Smooth muscle cell (in vitro differentiated cells): ENCODE results near the gene SH3GL2. TPM values are rescaled to one million over a fixed set of nuclear protein-coding genes. Genes with fewer than 3 reads are reported as not detected.

Source experiments
- DNase-seq: peaks from one replicate; lab custom pipeline; 2025; ENCODE audit not compliant: unreplicated experiment; lab: John Stamatoyannopoulos, UW
- H2AFZ ChIP-seq: fragments of 200-600 bp; sonication (generic); 2 replicates; pipeline ENCODE4 v1.6.0; 2016; ENCODE audit warnings: antibody characterized with exemption, low read depth, mild to moderate bottlenecking
- H3F3A ChIP-seq: fragments of 200-600 bp; sonication (generic); 2 replicates; pipeline ENCODE4 v1.6.0; 2017; ENCODE audit warnings: antibody characterized with exemption, low read depth
- H3K27ac ChIP-seq: fragments of 200-600 bp; sonication (generic); 2 replicates; pipeline ENCODE4 v1.5.1; 2016; ENCODE audit warnings: low read depth, mild to moderate bottlenecking
- H3K27me3 ChIP-seq: fragments of 200-600 bp; sonication (generic); 2 replicates; pipeline ENCODE4 v1.6.1; 2016; ENCODE audit warnings: low read depth, mild to moderate bottlenecking
- H3K36me3 ChIP-seq: fragments of 200-600 bp; sonication (generic); 2 replicates; pipeline ENCODE4 v1.5.1; 2016; ENCODE audit warnings: low read depth
- H3K4me1 ChIP-seq: fragments of 200-600 bp; sonication (generic); 2 replicates; pipeline ENCODE4 v1.5.1; 2016; ENCODE audit warnings: low read depth
- H3K4me2 ChIP-seq: fragments of 200-600 bp; sonication (generic); 2 replicates; pipeline ENCODE4 v1.6.0; 2016; ENCODE audit warnings: mild to moderate bottlenecking
- H3K4me3 ChIP-seq: fragments of 200-600 bp; sonication (generic); 2 replicates; pipeline ENCODE4 v1.5.1; 2016; ENCODE audit warnings: mild to moderate bottlenecking
- H3K79me2 ChIP-seq: fragments of 200-600 bp; sonication (generic); 2 replicates; pipeline ENCODE4 v1.6.0; 2016; ENCODE audit warnings: low read depth, mild to moderate bottlenecking
- H3K9ac ChIP-seq: fragments of 200-600 bp; sonication (generic); 2 replicates; pipeline ENCODE4 v1.6.0; 2016; ENCODE audit warnings: low read depth
- H3K9me3 ChIP-seq: fragments of 200-600 bp; sonication (generic); replicated peaks from 2 replicates; pipeline ENCODE4 v1.5.1; 2016; ENCODE audit warnings: low read depth
- H4K20me1 ChIP-seq: fragments of 200-600 bp; sonication (generic); 2 replicates; pipeline ENCODE4 v1.6.0; 2016; ENCODE audit warnings: low read depth
- WGBS: methylation state at CpG from one replicate; pipeline ENCODE4 v1.1.7; 2016; ENCODE audit warnings: low lambda C conversion rate; 5-methylcytosine and 5-hydroxymethylcytosine counted together
- polyA plus RNA-seq: library from polyadenylated mRNA; unstranded; fragments of >200 nt; fragmentation: Nextera tagmentation; extraction: Ambion mirVana; gene quantifications from 2 replicates; pipeline ENCODE4 v1.2.1, GENCODE V29; 2016
- total RNA-seq: library from RNA; depleted of rRNA; stranded (reverse); fragments of >200 nt; gene quantifications from 2 replicates; pipeline ENCODE4 v1.2.3, GENCODE V29; 2014
- TF ChIP-seq, protein P1 (sequence below): fragments of 200-600 bp; sonication (generic); IDR thresholded peaks from 2 replicates; pipeline ENCODE4 v1.5.1; 2017; ENCODE audit warnings: borderline replicate concordance, mild to moderate bottlenecking, antibody characterized with exemption; ENCODE audit not compliant: insufficient read depth, poor library complexity, severe bottlenecking

Gene SH3GL2
- total and polyA plus RNA-seq, 2 experiments from 2014 or later = not detected

DNA sequence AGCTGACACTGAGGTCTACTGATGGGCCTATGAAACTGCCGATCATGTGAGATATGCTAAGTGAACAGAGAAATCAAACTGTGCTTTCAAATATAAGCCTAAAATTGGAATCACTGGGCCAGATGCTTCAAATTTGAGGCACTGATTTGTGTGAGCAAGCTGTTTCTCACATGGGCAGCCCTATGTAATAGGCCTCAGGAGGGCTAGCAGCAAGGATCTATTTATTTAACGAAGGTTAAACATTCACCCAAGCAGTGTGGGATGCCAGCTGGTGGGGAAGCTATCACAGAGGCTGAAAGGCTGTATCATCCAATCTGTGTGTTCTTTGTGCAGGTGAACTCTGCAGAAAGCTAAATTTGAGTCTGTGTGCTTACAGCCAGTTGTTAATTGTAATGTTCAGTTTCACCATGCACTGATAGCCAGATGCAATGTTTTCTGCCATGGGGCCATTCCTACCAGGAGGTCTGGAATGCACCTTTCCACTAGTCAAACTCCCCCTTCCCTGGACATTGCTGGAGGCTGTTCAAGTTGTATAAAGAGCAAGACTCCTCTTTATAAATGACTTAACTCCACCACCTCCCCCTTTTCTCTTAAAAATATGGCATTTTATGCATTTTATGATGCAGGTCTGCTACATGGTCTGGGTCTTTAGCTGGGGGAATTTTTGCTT is 228.9 kb downstream of the SH3GL2 start:
- H3K36me3 ChIP-seq = no peaks in the 10 kb centered on the region
- H3K4me3 ChIP-seq = no peak overlapping the region
- 81% methylated on average over 2 of the region's 2 CpGs for WGBS
- peaks cover 57% of the 10 kb centered on the region for H3K27me3 ChIP-seq
- H3K79me2 ChIP-seq = no peaks in the 10 kb centered on the region
- H3K9me3 ChIP-seq = no peaks in the 10 kb centered on the region
- H3K4me1 ChIP-seq = peaks cover 8% of the 10 kb centered on the region
- H3K27ac ChIP-seq = no peak overlapping the region
- no peak overlapping the region for H3K9ac ChIP-seq
- DNase-seq = no peak
- H4K20me1 ChIP-seq = no peaks in the 10 kb centered on the region
- H3K4me2 ChIP-seq = no peak overlapping the region
- TF ChIP-seq, protein P1, sequence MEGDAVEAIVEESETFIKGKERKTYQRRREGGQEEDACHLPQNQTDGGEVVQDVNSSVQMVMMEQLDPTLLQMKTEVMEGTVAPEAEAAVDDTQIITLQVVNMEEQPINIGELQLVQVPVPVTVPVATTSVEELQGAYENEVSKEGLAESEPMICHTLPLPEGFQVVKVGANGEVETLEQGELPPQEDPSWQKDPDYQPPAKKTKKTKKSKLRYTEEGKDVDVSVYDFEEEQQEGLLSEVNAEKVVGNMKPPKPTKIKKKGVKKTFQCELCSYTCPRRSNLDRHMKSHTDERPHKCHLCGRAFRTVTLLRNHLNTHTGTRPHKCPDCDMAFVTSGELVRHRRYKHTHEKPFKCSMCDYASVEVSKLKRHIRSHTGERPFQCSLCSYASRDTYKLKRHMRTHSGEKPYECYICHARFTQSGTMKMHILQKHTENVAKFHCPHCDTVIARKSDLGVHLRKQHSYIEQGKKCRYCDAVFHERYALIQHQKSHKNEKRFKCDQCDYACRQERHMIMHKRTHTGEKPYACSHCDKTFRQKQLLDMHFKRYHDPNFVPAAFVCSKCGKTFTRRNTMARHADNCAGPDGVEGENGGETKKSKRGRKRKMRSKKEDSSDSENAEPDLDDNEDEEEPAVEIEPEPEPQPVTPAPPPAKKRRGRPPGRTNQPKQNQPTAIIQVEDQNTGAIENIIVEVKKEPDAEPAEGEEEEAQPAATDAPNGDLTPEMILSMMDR = no peak
- H3F3A ChIP-seq = no peaks in the 10 kb centered on the region
- H2AFZ ChIP-seq = no peak overlapping the region

DNA sequence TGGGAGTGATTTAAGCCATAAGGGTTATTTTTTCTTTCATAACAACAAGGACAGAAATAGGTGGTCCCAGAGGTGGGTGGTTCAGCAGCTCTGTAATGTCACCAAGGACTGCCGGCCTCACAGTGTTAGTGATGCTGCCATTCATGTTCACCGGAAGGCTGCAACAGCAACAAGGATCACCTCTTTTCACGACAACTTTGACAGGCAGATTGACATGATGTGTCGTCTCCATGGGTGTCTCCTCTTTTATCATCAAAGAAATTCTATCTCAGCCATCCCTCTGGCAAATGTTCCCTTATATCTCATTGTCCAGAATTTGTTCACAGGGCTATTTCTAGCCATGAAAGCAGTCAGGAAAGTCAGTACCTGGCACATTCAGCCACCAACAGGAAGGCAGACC is 231.5 kb downstream of the SH3GL2 start:
- no peak for DNase-seq
- TF ChIP-seq, protein P1 = no peak

DNA sequence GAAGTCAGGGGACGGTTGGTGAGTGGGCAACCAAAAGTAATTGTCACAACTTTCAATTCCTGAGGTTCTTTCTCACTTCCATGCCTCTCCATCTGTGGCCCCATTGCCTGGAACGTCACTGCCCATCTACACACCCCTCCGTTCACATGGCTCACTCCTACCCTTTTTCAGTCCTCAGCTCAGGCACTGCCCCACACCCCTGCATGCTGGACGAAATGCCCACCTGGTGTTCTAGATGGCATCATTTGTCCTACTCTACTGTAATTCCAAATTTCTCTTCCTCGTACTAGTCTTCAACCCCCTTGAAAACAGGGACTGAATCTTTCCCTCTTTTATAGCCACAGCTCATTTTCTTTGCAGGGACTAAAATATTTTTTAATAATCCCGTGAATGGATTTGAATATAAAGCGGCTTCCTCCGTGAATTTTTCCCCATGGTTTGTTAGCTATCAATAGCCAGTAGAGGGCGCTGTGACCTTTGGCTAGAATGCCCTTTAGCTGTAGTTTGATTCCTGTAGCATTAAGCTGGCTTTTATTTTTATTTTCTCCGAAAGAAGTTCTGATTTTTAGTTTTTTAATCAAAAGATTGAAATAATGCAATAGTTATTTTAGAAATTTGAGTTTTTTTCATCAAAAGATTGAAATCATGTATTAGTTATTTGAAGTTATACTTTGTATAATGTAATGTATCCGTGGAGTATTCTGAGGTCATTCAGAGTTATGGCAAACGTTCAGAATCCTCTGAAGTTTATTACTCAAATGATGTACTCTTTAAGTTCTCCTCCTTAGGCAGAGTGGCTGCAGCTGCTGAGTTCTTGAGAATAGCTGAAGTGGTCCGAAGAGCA is 232.1 kb downstream of the SH3GL2 start:
- Histone ChIP-seq H3F3A (no peaks in the 10 kb centered on the region), H3K4me1 (peaks cover 8% of the 10 kb centered on the region), H3K79me2 (no peaks in the 10 kb centered on the region), H3K27me3 (peaks cover 53% of the 10 kb centered on the region), H3K9ac (no peak overlapping the region), H3K27ac (no peak overlapping the region), H3K4me2 (no peak overlapping the region), H3K36me3 (no peaks in the 10 kb centered on the region), H3K4me3 (no peak overlapping the region), H3K9me3 (no peaks in the 10 kb centered on the region), H2AFZ (no peak overlapping the region), H4K20me1 (no peaks in the 10 kb centered on the region)
- TF ChIP-seq, protein P1 = peak; percentile 97
- DNase-seq = no peak
- WGBS = 34% methylated on average over 13 of the region's 13 CpGs

More for the DNA sequence above, 231.5 kb downstream of the SH3GL2 start:
- 76% methylated on average over 4 of the region's 4 CpGs for WGBS
- Histone ChIP-seq H3K27me3 (peaks cover 55% of the 10 kb centered on the region), H3F3A (no peaks in the 10 kb centered on the region), H2AFZ (no peak overlapping the region), H3K36me3 (no peaks in the 10 kb centered on the region), H3K79me2 (no peaks in the 10 kb centered on the region), H3K27ac (no peak overlapping the region), H3K9ac (no peak overlapping the region), H3K4me3 (no peak overlapping the region), H4K20me1 (no peaks in the 10 kb centered on the region), H3K4me1 (peaks cover 8% of the 10 kb centered on the region), H3K4me2 (no peak overlapping the region), H3K9me3 (no peaks in the 10 kb centered on the region)
